ENCODE results near the gene TMSB4X.
"Not testable (repeated sequence)": the region's sequence is repeated elsewhere in the genome, so short reads cannot be mapped to it uniquely, and the experiment has no call there.

The TMSB4X gene

GRCh38 chrX:12956704-12957534 is 18.0 kb upstream of the TMSB4X start:
- Histone ChIP-seq H3K27me3 (replicated peaks; ENCODE audit: control insufficient read depth, insufficient read depth, low read length) (no peaks in the 10 kb centered on the region), H3K4me3 (replicated peaks; ENCODE audit: low read depth, low read length) (peak overlapping the region; percentile 21), H3K36me3 (ENCODE audit: control insufficient read depth, insufficient read depth, low read length) (no peaks in the 10 kb centered on the region)
- TF ChIP-seq, protein P1, sequence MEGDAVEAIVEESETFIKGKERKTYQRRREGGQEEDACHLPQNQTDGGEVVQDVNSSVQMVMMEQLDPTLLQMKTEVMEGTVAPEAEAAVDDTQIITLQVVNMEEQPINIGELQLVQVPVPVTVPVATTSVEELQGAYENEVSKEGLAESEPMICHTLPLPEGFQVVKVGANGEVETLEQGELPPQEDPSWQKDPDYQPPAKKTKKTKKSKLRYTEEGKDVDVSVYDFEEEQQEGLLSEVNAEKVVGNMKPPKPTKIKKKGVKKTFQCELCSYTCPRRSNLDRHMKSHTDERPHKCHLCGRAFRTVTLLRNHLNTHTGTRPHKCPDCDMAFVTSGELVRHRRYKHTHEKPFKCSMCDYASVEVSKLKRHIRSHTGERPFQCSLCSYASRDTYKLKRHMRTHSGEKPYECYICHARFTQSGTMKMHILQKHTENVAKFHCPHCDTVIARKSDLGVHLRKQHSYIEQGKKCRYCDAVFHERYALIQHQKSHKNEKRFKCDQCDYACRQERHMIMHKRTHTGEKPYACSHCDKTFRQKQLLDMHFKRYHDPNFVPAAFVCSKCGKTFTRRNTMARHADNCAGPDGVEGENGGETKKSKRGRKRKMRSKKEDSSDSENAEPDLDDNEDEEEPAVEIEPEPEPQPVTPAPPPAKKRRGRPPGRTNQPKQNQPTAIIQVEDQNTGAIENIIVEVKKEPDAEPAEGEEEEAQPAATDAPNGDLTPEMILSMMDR (IDR thresholded peaks at IDR 0.05; ENCODE audit: insufficient read depth, low read length, poor library complexity, severe bottlenecking) = no peak
- DNase-seq (ENCODE audit: extremely low read depth, insufficient read length) = peak; percentile 79

GRCh38 chrX:12958059-12958458 is 16.9 kb upstream of the TMSB4X start:
- Histone ChIP-seq H3K4me3 (replicated peaks; ENCODE audit: low read depth, low read length) (peak overlapping the region; percentile 2; the same call in 1 of the 2 replicates), H3K36me3 (ENCODE audit: control insufficient read depth, insufficient read depth, low read length) (no peaks in the 10 kb centered on the region), H3K27me3 (replicated peaks; ENCODE audit: control insufficient read depth, insufficient read depth, low read length) (no peaks in the 10 kb centered on the region)
- TF ChIP-seq, protein P1 (IDR thresholded peaks at IDR 0.05; ENCODE audit: insufficient read depth, low read length, poor library complexity, severe bottlenecking) = no peak
- no peak for DNase-seq (ENCODE audit: extremely low read depth, insufficient read length)

- Histone ChIP-seq H3K27me3 (replicated peaks; ENCODE audit: control insufficient read depth, insufficient read depth, low read length) (no peaks in the 10 kb centered on the region), H3K36me3 (ENCODE audit: control insufficient read depth, insufficient read depth, low read length) (no peaks in the 10 kb centered on the region), H3K4me3 (replicated peaks; ENCODE audit: low read depth, low read length) (no peak overlapping the region)
- TF ChIP-seq, protein P1 (IDR thresholded peaks at IDR 0.05; ENCODE audit: insufficient read depth, low read length, poor library complexity, severe bottlenecking) = no peak
- no peak for DNase-seq (ENCODE audit: extremely low read depth, insufficient read length)
These were observed 16.4 kb upstream of the TMSB4X start for GRCh38 chrX:12958461-12958860.

GRCh38 chrX:12961196-12961718 is 13.7 kb upstream of the TMSB4X start:
- DNase-seq (ENCODE audit: extremely low read depth, insufficient read length) = no peak
- H3K4me3 ChIP-seq (replicated peaks; ENCODE audit: low read depth, low read length) = no peak overlapping the region
- TF ChIP-seq, protein P1 (IDR thresholded peaks at IDR 0.05; ENCODE audit: insufficient read depth, low read length, poor library complexity, severe bottlenecking) = peak; percentile 9
- H3K36me3 ChIP-seq (ENCODE audit: control insufficient read depth, insufficient read depth, low read length) = no peaks in the 10 kb centered on the region
- H3K27me3 ChIP-seq (replicated peaks; ENCODE audit: control insufficient read depth, insufficient read depth, low read length) = no peaks in the 10 kb centered on the region

- Histone ChIP-seq H3K27me3 (replicated peaks; ENCODE audit: control insufficient read depth, insufficient read depth, low read length) (no peaks in the 10 kb centered on the region), H3K36me3 (ENCODE audit: control insufficient read depth, insufficient read depth, low read length) (no peaks in the 10 kb centered on the region), H3K4me3 (replicated peaks; ENCODE audit: low read depth, low read length) (no peak overlapping the region)
- TF ChIP-seq, protein P1 (IDR thresholded peaks at IDR 0.05; ENCODE audit: insufficient read depth, low read length, poor library complexity, severe bottlenecking) = no peak
- DNase-seq (ENCODE audit: extremely low read depth, insufficient read length) = no peak
These were observed 12.8 kb upstream of the TMSB4X start for GRCh38 chrX:12962041-12962504.

DNA sequence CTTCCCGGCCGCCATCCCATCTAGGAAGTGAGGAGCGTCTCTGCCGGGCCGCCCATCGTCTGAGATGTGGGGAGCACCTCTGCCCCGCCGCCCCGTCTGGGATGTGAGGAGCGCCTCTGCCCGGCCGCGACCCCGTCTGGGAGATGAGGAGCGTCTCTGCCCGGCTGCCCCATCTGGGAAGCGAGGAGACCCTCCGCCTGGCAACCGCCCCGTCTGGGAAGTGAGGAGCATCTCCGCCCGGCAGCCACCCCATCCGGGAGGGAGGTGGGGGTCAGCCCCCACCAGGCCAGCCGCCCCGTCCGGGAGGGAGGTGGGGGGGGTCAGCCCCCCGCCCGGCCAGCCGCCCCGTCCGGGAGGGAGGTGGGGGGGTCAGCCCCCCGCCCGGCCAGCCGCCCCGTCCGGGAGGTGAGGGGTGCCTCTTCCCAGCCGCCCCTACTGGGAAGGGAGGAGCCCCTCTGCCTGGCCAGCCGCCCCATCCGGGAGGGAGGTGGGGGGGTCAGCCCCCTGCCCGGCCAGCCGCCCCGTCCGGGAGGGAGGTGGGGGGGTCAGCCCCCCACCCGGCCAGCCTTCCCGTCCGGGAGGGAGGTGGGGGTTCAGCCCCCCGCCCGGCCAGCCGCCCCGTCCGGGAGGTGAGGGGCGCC is 11.6 kb upstream of the TMSB4X start:
- not testable (repeated sequence) for H3K4me3 ChIP-seq (replicated peaks; ENCODE audit: low read depth, low read length); H3K36me3 ChIP-seq (ENCODE audit: control insufficient read depth, insufficient read depth, low read length); H3K27me3 ChIP-seq (replicated peaks; ENCODE audit: control insufficient read depth, insufficient read depth, low read length); DNase-seq (ENCODE audit: extremely low read depth, insufficient read length)

Data from GM06990 (cell line).